Stimulated activated CD8-positive, alpha-beta memory T cell treated with anti-CD3 and anti-CD28 coated beads, Interleukin-15, amount 100 ng/mL, for 4 hours (primary cell): ENCODE measurements around the gene NRG3.
"Not testable (repeated sequence)": the region's sequence is repeated elsewhere in the genome, so short reads cannot be mapped to it uniquely, and the experiment has no call there.

ENCODE experiments used
- DNase-seq, 2 donors: peaks; one replicate each; pipeline ENCODE4 v3.0.0-alpha.2; 2020; ENCODE audit warnings: low read depth in 2 of 2

The NRG3 gene

GRCh38 chr10:82282782-82283456 is 407.9 kb downstream of the NRG3 start:
- no peak for DNase-seq

GRCh38 chr10:82284180-82284579 is 409.2 kb downstream of the NRG3 start:
- no peak for DNase-seq

GRCh38 chr10:82288461-82288881 is 413.5 kb downstream of the NRG3 start:
- DNase-seq: no peak

- no peak for DNase-seq
Observed at GRCh38 chr10:82289945-82290344, 415.0 kb downstream of the NRG3 start.

GRCh38 chr10:82294874-82295378 is 419.9 kb downstream of the NRG3 start:
- DNase-seq: no peak

- no peak for DNase-seq
Observed at GRCh38 chr10:82308641-82309040, 433.6 kb downstream of the NRG3 start.

- no peak for DNase-seq
Observed at GRCh38 chr10:82310839-82311238, 435.8 kb downstream of the NRG3 start.

- no peak for DNase-seq
Observed at GRCh38 chr10:82313401-82313800, 438.4 kb downstream of the NRG3 start.

- no peak for DNase-seq
Observed at GRCh38 chr10:82318534-82318933, 443.5 kb downstream of the NRG3 start.

- DNase-seq: no peak
Observed at GRCh38 chr10:82319074-82319473, 444.1 kb downstream of the NRG3 start.

GRCh38 chr10:82319562-82319961 is 444.6 kb downstream of the NRG3 start:
- no peak for DNase-seq

- no peak for DNase-seq
Observed at GRCh38 chr10:82321724-82322123, 446.7 kb downstream of the NRG3 start.

GRCh38 chr10:82331716-82332115 is 456.7 kb downstream of the NRG3 start:
- no peak for DNase-seq

- no peak for DNase-seq
Observed at GRCh38 chr10:82335831-82336230, 460.8 kb downstream of the NRG3 start.

- no peak for DNase-seq
Observed at GRCh38 chr10:82340166-82340565, 465.2 kb downstream of the NRG3 start.

- not testable (repeated sequence) for DNase-seq
Observed at GRCh38 chr10:82349590-82349989, 474.6 kb downstream of the NRG3 start.

- no peak for DNase-seq
Observed at GRCh38 chr10:82353381-82353780, 478.4 kb downstream of the NRG3 start.

GRCh38 chr10:82358486-82359099 is 483.6 kb downstream of the NRG3 start:
- DNase-seq: no peak

- DNase-seq: no peak
Observed at GRCh38 chr10:82361256-82361655, 486.3 kb downstream of the NRG3 start.

GRCh38 chr10:82377608-82378007 is 502.6 kb downstream of the NRG3 start:
- DNase-seq: no peak

- DNase-seq: no peak
Observed at GRCh38 chr10:82378146-82378545, 503.2 kb downstream of the NRG3 start.

- no peak for DNase-seq
Observed at GRCh38 chr10:82383350-82383749, 508.4 kb downstream of the NRG3 start.

GRCh38 chr10:82390866-82391658 is 516.1 kb downstream of the NRG3 start:
- no peak for DNase-seq
